ENCODE results near the gene SP140L.

- TF ChIP-seq CTCF (IDR thresholded peaks at IDR 0.05 in 8 of 11, conservative IDR thresholded peaks at IDR 0.05 in 3 of 11), result no peak
- no peak for TF ChIP-seq POLR2A (IDR thresholded peaks at IDR 0.05)
- no peak for TF ChIP-seq POLR2AphosphoS5 (IDR thresholded peaks at IDR 0.05)
These were observed 9.6 kb upstream of the SP140L start for GRCh38 chr2:230317366-230317765.
